GM19328 (cell line): ENCODE data around the gene PCYT1B.
A peak's percentile ranks its signal among the peaks of the same experiment; 100 is the strongest.
"Not testable (repeated sequence)": the region's sequence is repeated elsewhere in the genome, so short reads cannot be mapped to it uniquely, and the experiment has no call there.

ENCODE experiments used
- ATAC-seq: cut with Tn5 transposase; IDR thresholded peaks from one replicate; pipeline ENCODE4 v1.9.1; 2021; ENCODE audit warnings: mild to moderate bottlenecking, moderate library complexity; ENCODE audit not compliant: unreplicated experiment

The PCYT1B gene

DNA sequence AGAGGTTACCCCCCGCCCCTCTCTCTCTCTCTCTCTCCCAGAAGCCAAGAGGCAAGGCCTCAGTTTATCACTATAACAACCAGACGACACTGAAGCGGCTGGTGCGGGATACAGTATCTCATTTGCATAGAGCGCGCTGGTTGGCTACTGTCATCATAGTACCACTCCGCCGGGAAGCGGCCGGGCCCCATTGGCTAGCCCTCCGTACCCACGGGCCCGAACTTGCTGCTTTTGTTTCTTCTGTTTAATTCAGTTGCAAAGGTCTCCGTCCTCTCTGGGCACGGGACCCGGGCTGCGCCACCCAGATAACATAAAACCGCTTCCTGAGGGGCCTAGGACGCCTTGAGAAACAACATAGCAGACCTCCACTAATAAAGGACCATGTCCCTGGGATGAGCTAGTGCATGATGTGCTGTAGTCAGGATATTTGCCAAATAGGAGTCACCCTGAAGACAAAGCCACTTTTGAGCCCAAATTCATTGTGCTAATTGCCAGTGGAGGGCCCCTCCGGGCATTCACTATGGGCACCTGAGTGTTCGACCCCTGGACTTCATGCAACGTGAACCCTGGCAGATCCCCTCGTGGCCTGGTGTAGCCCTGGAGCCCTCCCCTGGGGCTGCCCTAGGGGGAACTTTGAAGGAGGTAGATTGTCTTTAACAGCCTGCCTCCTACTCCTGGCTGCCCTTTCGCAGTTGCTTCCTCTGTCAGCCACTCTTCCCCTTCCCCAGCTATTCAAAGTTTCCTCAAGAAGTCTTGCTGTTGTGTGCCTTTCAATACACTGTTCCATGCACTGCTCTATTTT lies at the start of gene PCYT1B:
Gene PCYT1B (minus strand): TSS at position 91 of the 802 bp plus-strand sequence. CDS start 242 bp downstream, outside the sequence.
- ATAC-seq = peak; percentile 78

DNA sequence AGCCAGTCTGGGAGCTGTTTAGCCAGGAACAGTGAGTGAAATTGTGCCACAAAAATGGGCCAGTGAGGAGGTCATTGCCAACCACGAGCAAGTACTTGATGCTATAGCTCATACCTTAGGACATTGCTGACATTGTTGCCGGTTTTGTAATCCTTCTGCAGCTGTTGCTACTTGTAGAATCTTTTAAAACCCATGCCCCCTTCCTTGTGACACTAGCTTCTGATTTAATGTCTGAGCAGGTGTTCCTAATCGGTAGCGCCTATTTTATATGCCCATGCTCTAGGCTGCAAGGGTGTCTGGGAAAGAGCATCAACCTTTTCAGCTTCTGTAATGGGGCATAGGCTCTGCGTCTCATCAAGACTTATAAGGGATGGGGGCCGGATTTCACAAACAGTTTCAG lies 49.1 kb upstream of the PCYT1B start:
- no peak for ATAC-seq

- ATAC-seq = no peak
These were observed 47.7 kb upstream of the PCYT1B start for GRCh38 chrX:24694825-24695224.

- peak; percentile 93 for ATAC-seq
These were observed 46.5 kb upstream of the PCYT1B start, which contains the start of gene POLA1 for GRCh38 chrX:24693453-24694202. TSS of gene POLA1 (plus strand) at chrX:24693918. CDS start at chrX:24693962, 44 bp downstream.

DNA sequence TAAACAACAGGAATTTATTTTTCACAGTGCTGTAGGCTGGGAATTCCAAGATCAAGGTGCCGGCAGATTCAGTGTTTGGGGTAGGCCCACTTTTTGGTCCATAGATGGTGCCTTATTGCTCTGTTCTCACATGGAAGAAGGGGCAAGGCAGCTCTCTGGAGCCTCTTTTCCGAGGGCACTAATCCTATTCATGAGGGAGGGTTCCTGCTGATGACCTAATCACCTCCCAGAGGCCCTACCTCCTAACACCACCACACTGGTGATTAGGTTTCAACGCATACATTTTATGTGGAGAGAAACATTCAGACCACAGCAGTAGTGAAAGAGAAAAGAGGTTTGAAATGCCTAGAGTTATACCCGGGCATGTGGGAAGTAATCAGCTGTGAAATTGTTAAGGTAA lies 45.2 kb upstream of the PCYT1B start:
- ATAC-seq = no peak

- no peak for ATAC-seq
These were observed 36.9 kb upstream of the PCYT1B start for GRCh38 chrX:24684048-24684447.

DNA sequence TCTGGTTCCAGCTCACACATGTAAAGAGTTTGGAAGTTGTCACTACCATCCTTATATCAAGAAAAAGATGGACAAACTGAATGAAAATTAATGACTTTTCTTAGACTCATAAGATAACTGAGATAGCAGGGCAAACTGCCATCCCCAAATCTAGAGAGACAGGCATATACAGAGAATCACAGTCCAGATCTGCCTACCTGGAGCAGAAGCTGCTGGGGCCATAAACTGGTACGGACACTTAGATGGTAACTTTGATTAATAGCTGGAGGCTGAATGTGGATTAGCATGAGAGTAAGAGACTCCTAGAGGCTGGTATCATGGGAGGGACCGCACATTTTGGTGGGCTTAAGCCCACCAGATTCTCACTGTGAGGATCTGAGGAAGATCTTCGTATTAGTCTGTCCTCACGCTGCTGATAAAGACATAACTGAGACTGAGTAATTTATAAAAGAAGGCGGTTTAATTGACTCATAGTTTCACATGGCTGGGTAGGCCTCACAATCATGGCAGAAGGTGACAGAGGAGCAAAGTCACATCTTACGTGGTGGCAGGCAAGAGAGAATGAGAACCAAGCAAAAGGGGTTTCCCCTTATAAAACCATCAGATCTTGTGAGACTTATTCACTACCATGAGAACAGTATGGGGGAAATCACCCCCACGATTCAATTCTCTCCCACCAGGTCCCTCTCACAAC lies 35.7 kb upstream of the PCYT1B start:
- ATAC-seq = no peak

DNA sequence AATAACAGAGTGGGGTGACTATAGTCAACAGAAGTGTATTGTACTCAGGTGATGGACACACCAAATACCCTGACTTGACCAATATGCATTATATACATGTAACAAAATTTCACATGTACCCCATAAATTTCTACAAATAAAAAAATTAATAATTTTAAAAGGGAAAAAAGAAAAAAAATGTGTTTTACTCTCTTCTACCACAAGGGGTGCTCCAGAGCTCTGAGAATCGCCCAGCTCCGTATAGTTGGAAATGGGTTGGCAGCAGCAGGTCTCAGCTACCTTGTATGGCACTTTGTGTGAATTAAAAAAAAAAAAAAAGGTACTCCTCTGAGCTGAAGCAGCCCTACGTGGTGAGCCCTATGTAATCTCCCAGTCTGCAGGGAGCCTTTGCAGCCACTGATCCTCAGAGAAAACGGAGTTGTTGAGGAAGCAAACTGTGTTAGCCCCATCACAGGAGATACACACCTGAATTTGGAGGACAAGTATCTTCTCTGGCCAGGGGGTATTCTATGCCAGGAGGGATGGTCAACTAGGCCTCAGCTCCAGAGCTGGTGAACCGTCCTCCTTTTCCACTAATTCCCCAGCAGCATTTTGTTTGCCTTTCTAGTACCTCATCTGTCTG lies 29.4 kb upstream of the PCYT1B start:
- no peak for ATAC-seq

DNA sequence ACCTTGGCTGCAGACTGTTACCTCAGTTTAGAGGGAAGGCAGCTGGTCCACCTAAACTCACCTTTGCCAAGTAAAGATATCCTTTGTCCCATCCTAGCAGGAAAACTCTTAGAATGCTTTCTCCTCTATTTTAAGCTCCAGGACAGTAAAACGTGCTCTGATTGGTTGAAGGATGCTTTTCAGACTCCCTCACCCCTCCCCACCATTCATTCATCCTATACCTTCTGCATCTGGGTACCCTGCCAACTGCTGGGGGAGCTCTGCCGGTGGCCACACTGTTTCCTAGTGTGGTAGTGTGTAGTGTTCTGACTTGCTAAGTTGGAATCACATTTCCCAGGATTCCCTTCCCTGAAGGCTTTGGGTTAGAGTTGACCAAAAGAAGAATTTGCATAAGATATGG lies 26.3 kb upstream of the PCYT1B start:
- ATAC-seq = no peak

- ATAC-seq = no peak
These were observed 25.6 kb upstream of the PCYT1B start for GRCh38 chrX:24672701-24673190.

GRCh38 chrX:24668111-24668510 lies 21.0 kb upstream of the PCYT1B start:
- ATAC-seq = no peak

DNA sequence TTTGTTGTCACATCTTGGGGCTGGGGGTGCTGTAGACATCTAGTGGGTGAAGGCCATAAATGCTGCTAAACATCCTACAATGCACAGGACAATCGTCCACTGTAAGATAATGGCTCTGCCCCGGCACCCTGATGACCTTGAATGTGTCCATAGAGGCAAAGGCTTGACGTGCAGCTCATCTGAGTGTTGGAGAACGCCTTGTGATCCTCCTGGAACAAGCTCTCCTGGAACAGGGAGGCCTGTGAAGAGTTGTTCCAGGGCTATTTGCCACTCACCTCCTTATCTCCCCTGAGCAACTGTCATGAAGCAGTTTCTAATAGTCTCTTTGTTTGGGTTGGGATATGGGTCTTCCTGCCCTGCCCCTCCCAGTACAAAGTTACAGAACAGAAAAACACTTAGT lies 15.2 kb upstream of the PCYT1B start:
- ATAC-seq = no peak

GRCh38 chrX:24661292-24661691 lies 14.1 kb upstream of the PCYT1B start:
- no peak for ATAC-seq

DNA sequence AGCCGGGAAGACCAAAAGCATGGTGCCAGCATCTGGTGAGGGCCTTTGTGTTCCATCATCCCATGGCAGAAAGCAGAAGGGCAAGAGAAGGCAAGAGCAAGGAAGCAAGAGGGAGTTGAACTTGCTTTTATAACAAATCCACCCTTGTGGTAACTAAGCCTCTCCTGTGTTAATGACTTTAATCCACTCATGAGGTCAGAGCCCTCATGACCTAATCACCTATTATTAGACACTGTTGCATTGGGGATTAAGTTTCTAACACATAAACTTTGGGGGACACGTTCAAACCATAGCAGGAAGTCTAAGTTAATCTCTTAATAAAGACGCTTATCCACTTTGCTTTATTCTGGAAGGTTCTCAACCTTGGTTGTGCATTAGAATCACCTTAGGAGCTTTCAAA lies 12.5 kb upstream of the PCYT1B start:
- ATAC-seq = no peak

- no peak for ATAC-seq
These were observed 12.0 kb upstream of the PCYT1B start for GRCh38 chrX:24659106-24659505.

GRCh38 chrX:24658421-24658820 lies 11.3 kb upstream of the PCYT1B start:
- ATAC-seq = no peak

GRCh38 chrX:24657671-24658386 lies 10.7 kb upstream of the PCYT1B start:
- ATAC-seq = no peak

- not testable (repeated sequence) for ATAC-seq
These were observed 8.5 kb upstream of the PCYT1B start for GRCh38 chrX:24655679-24656078.

GRCh38 chrX:24651783-24652182 lies 4.6 kb upstream of the PCYT1B start:
- no peak for ATAC-seq

GRCh38 chrX:24648495-24648894 lies 1.3 kb upstream of the PCYT1B start:
- no peak for ATAC-seq
